Activated B cell treated with CpG ODN at 0.5 μM for 24 hours (primary cell): ENCODE measurements around the gene LYPD1. TPM values are rescaled to one million over a fixed set of nuclear protein-coding genes. Genes with fewer than 3 reads are reported as not detected.
A peak's percentile ranks its signal among the peaks of the same experiment; 100 is the strongest.

Experiments used
- ATAC-seq: fragments of 200-7000 bp; cut with Tn5 transposase; one replicate; pipeline ENCODE4 v1.10.0; 2021; ENCODE audit warnings: low read depth, mild to moderate bottlenecking, moderate library complexity
- CTCF ChIA-PET: fragments of 350-600 bp; sonication (Branson Sonifier 250); formaldehyde crosslinking; loops from one replicate; lab custom pipeline; 2021; ENCODE audit warnings: antibody characterized with exemption; lab: Charles Lee
- POLR2A ChIA-PET: fragments of 350-600 bp; sonication (Branson Sonifier 250); formaldehyde crosslinking; loops from one replicate; lab custom pipeline; 2021; ENCODE audit warnings: antibody characterized with exemption; lab: Charles Lee
- DNase-seq: peaks from one replicate; pipeline ENCODE4 v3.0.0; 2022
- H3K27ac Mint-ChIP-seq: one replicate; pipeline ENCODE4 v1.8.0; 2020; ENCODE audit warnings: mixed read lengths
- H3K27me3 Mint-ChIP-seq: one replicate; pipeline ENCODE4 v1.8.0; 2021; ENCODE audit warnings: mixed read lengths
- H3K36me3 Mint-ChIP-seq: one replicate; pipeline ENCODE4 v1.8.0; 2021; ENCODE audit warnings: low read depth, mixed read lengths
- H3K4me1 Mint-ChIP-seq: one replicate; pipeline ENCODE4 v1.8.0; 2021; ENCODE audit warnings: mixed read lengths
- H3K4me3 Mint-ChIP-seq: one replicate; pipeline ENCODE4 v1.8.0; 2020; ENCODE audit warnings: mild to moderate bottlenecking, mixed read lengths
- H3K9me3 Mint-ChIP-seq: one replicate; pipeline ENCODE4 v1.8.0; 2020; ENCODE audit warnings: mixed read lengths
- CTCF ChIP-seq: fragments of 200-600 bp; IDR thresholded peaks from one replicate; pipeline ENCODE4 v1.8.0; 2022; ENCODE audit warnings: antibody characterized with exemption, mild to moderate bottlenecking
- intact Hi-C: fragments of 100-400 bp; cut with micrococcal nuclease; formaldehyde crosslinking; loops from one replicate; pipeline ENCODE4 v1.15.1; 2024
- total RNA-seq: library from RNA; stranded (reverse); gene quantifications from 2 replicates; pipeline ENCODE4 v1.2.3, GENCODE V29; 2022

Gene LYPD1
- total RNA-seq, 1 donor from 2014 or later, result not detected

- Mint-ChIP-seq H3K4me1 (peaks cover 8% of the 10 kb centered on the region), H3K4me3 (peak overlapping the region; percentile 48), H3K27me3 (peaks cover 41% of the 10 kb centered on the region), H3K9me3 (no peaks in the 10 kb centered on the region), H3K27ac (no peak overlapping the region), H3K36me3 (no peaks in the 10 kb centered on the region)
- ATAC-seq, result no peak
- TF ChIP-seq CTCF, result no peak
- intact Hi-C loops, result no loop called here
- CTCF ChIA-PET, result no interaction called here
- DNase-seq, result no peak
- POLR2A ChIA-PET, result no interaction called here
Observed at GRCh38 chr2:132668189-132668823, 1.7 kb downstream of the LYPD1 start.

DNA sequence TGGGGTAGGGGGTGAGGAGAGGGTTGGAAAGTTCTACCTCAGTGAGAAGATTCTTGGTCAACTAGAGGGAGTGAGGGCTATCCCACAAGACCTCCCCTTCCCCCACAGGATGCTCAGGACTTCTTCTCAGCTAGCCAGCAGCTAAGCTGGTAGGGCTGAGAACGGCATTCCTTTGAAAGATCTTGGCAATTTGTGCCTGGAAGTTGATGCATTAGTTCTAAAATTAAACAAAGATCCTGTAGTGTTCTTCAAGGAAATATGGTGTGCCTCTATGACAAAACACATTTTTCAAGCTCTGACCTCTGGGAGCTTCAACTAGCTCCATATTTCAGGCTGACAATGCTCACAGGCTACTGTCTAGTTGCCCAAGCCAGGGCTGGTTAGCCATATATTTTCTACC, 2.3 kb downstream of the LYPD1 start:
- ATAC-seq (no peak), DNase-seq (no peak)
- Mint-ChIP-seq H3K4me1 (peaks cover 8% of the 10 kb centered on the region), H3K4me3 (no peak overlapping the region), H3K27me3 (peaks cover 37% of the 10 kb centered on the region), H3K36me3 (no peaks in the 10 kb centered on the region), H3K27ac (no peak overlapping the region), H3K9me3 (no peaks in the 10 kb centered on the region)
- no peak for TF ChIP-seq CTCF
- intact Hi-C loops, result no loop called here
- CTCF ChIA-PET, result no interaction called here
- POLR2A ChIA-PET, result no interaction called here

- H3K4me3 Mint-ChIP-seq, result no peak overlapping the region
- H3K9me3 Mint-ChIP-seq, result no peaks in the 10 kb centered on the region
- intact Hi-C loops, result no loop called here
- ChIA-PET POLR2A (no interaction called here), CTCF (no interaction called here)
- H3K27ac Mint-ChIP-seq, result no peak overlapping the region
- DNase-seq (no peak), ATAC-seq (no peak)
- H3K27me3 Mint-ChIP-seq, result peaks cover 23% of the 10 kb centered on the region
- no peaks in the 10 kb centered on the region for H3K36me3 Mint-ChIP-seq
- peaks cover 3% of the 10 kb centered on the region for H3K4me1 Mint-ChIP-seq
- TF ChIP-seq CTCF, result no peak
Observed at GRCh38 chr2:132665401-132666140, 4.4 kb downstream of the LYPD1 start.

GRCh38 chr2:132664096-132664495, 5.9 kb downstream of the LYPD1 start:
- Mint-ChIP-seq H3K27ac (no peak overlapping the region), H3K36me3 (no peaks in the 10 kb centered on the region), H3K4me3 (no peak overlapping the region), H3K9me3 (no peaks in the 10 kb centered on the region), H3K27me3 (peaks cover 23% of the 10 kb centered on the region), H3K4me1 (peaks cover 3% of the 10 kb centered on the region)
- ATAC-seq (no peak), DNase-seq (no peak)
- no peak for TF ChIP-seq CTCF
- intact Hi-C loops, result no loop called here
- POLR2A ChIA-PET, result no interaction called here
- CTCF ChIA-PET, result no interaction called here

- DNase-seq, result no peak
- Mint-ChIP-seq H3K27me3 (peaks cover 16% of the 10 kb centered on the region), H3K27ac (no peak overlapping the region), H3K4me1 (no peaks in the 10 kb centered on the region), H3K9me3 (no peaks in the 10 kb centered on the region), H3K36me3 (no peaks in the 10 kb centered on the region), H3K4me3 (no peak overlapping the region)
- POLR2A ChIA-PET, result no interaction called here
- TF ChIP-seq CTCF, result no peak
- CTCF ChIA-PET, result no interaction called here
- ATAC-seq, result no peak
- intact Hi-C loops, result no loop called here
Observed at GRCh38 chr2:132662732-132663131, 7.3 kb downstream of the LYPD1 start.
